Measurements from ENCODE around the gene RARA.
"Not testable (repeated sequence)": the region's sequence is repeated elsewhere in the genome, so short reads cannot be mapped to it uniquely, and the experiment has no call there.

The RARA gene

GRCh38 chr17:40297511-40297910 lies 11.5 kb upstream of the RARA start:
- DNase-seq (ENCODE audit: low read depth, low spot score) = no peak

GRCh38 chr17:40298726-40299125 lies 10.3 kb upstream of the RARA start:
- no peak for DNase-seq (ENCODE audit: low read depth, low spot score)

GRCh38 chr17:40299159-40299757 lies 9.7 kb upstream of the RARA start:
- not testable (repeated sequence) for DNase-seq (ENCODE audit: low read depth, low spot score)

- DNase-seq (ENCODE audit: low read depth, low spot score) = no peak
Observed at GRCh38 chr17:40301315-40301714, 7.7 kb upstream of the RARA start.

GRCh38 chr17:40303009-40303657 lies 5.8 kb upstream of the RARA start:
- DNase-seq (ENCODE audit: low read depth, low spot score) = no peak

- DNase-seq (ENCODE audit: low read depth, low spot score) = no peak
Observed at GRCh38 chr17:40303708-40304551, 5.0 kb upstream of the RARA start.

- not testable (repeated sequence) for DNase-seq (ENCODE audit: low read depth, low spot score)
Observed at GRCh38 chr17:40304552-40304863, 4.5 kb upstream of the RARA start.

GRCh38 chr17:40304866-40305265 lies 4.1 kb upstream of the RARA start:
- not testable (repeated sequence) for DNase-seq (ENCODE audit: low read depth, low spot score)

- no peak for DNase-seq (ENCODE audit: low read depth, low spot score)
Observed at GRCh38 chr17:40306395-40306794, 2.6 kb upstream of the RARA start.

GRCh38 chr17:40307001-40307730 lies 1.8 kb upstream of the RARA start:
- no peak for DNase-seq (ENCODE audit: low read depth, low spot score)

- DNase-seq (ENCODE audit: low read depth, low spot score) = no peak
Observed at GRCh38 chr17:40307740-40308239, 1.2 kb upstream of the RARA start.

GRCh38 chr17:40309949-40310510 lies 1.1 kb downstream of the RARA start:
- no peak for DNase-seq (ENCODE audit: low read depth, low spot score)

GRCh38 chr17:40310882-40311391 lies 2.0 kb downstream of the RARA start:
- no peak for DNase-seq (ENCODE audit: low read depth, low spot score)

- DNase-seq (ENCODE audit: low read depth, low spot score) = no peak
Observed at GRCh38 chr17:40311575-40311974, 2.6 kb downstream of the RARA start.

- DNase-seq (ENCODE audit: low read depth, low spot score) = no peak
Observed at GRCh38 chr17:40312131-40312731, 3.3 kb downstream of the RARA start.

GRCh38 chr17:40312893-40313667 lies 4.1 kb downstream of the RARA start:
- no peak for DNase-seq (ENCODE audit: low read depth, low spot score)

- DNase-seq (ENCODE audit: low read depth, low spot score) = no peak
Observed at GRCh38 chr17:40313668-40314583, 4.9 kb downstream of the RARA start.

GRCh38 chr17:40314584-40314956 lies 5.6 kb downstream of the RARA start:
- peak; percentile 70 for DNase-seq (ENCODE audit: low read depth, low spot score)

GRCh38 chr17:40315206-40315605 lies 6.2 kb downstream of the RARA start:
- DNase-seq (ENCODE audit: low read depth, low spot score) = no peak

Measured in activated naive CD8-positive, alpha-beta T cell treated with anti-CD3 and anti-CD28 coated beads, Interleukin-2, amount 50 U/mL, for 16 hours (primary cell).